ENCODE measurements around the gene SLIT3. TPM values are rescaled to one million over a fixed set of nuclear protein-coding genes. Genes with fewer than 3 reads are reported as not detected.

The SLIT3 gene
- total RNA-seq, 1 experiment from 2014 or later = 0.10 TPM

DNA sequence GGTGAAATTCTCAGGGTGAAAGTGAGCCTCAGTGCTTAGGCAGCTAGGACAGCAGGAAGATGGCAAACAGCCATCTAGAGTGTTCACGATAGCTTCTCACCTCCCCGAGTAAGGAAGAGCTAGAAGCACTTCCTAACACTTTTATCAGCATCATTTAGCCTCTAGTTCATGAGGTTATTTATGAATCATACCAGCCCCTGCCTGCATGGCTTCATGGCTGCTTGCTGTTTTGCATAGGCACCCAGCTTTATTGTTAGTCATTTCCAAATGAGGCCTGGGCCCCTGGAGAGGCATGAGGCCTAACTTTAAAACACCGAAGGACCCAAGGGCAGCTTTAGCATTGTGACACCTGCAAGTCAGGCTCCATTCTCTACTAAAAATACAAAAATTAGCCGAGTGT, 586.9 kb downstream of the SLIT3 start:
- Histone ChIP-seq H3K4me2 (ENCODE audit: low read length) (no peak overlapping the region), H4K20me1 (ENCODE audit: insufficient read depth) (no peaks in the 10 kb centered on the region), H3K9me3 (ENCODE audit: control insufficient read depth in 1 of 2, insufficient read depth in 1 of 2, low read depth in 1 of 2, low read length in 2 of 2) (no peaks in the 10 kb centered on the region), H3K9ac (ENCODE audit: low read length) (no peak overlapping the region), H3K4me3 (replicated peaks in 1 of 2; ENCODE audit: low read depth in 1 of 2, low read length in 2 of 2) (no peak overlapping the region), H3K4me1 (ENCODE audit: control insufficient read depth in 1 of 2, insufficient read depth in 2 of 2, low read length in 2 of 2) (peaks cover 6 to 21% of the 10 kb centered on the region in 2 experiments; a peak in 3 of 4 replicates), H2AFZ (ENCODE audit: low read depth, low read length, poor library complexity, severe bottlenecking) (no peak overlapping the region), H3K27me3 (ENCODE audit: insufficient read depth, low read length) (no peaks in the 10 kb centered on the region), H3K36me3 (ENCODE audit: control insufficient read depth in 1 of 2, insufficient read depth in 2 of 2, low read length in 2 of 2) (no peaks in the 10 kb centered on the region), H3K27ac (ENCODE audit: low read depth, low read length) (no peak overlapping the region), H3K79me2 (ENCODE audit: insufficient read depth, low read length) (no peaks in the 10 kb centered on the region), H3K9me2 (ENCODE audit: insufficient read depth) (no peaks in the 10 kb centered on the region)
- BruUV-seq (replicated peaks) = no TSS peak
- DNase-seq (ENCODE audit: low read depth, low spot score) (no peak), ATAC-seq (no peak)
- RAD21 ChIA-PET (ENCODE audit: low non-redundant PET in 1 of 2, low total read pairs in 2 of 2, uncharacterized antibody in 2 of 2, unreplicated experiment in 2 of 2) = interaction anchor here in 1 of 2 experiments (0.6 kb wide), 1 partner anchor 587 kb away, joined by 3 read pairs; the partner anchor contains the start of gene SLIT3
- POLR2A ChIA-PET = no interaction called here
- intact Hi-C loops (cut with micrococcal nuclease) = no loop called here
- CTCF ChIA-PET = no interaction called here
- no peak for TF ChIP-seq EZH2 (IDR thresholded peaks at IDR 0.05)
- no peak for TF ChIP-seq EGR1 (IDR thresholded peaks at IDR 0.05; ENCODE audit: low read depth)
- no peak for TF ChIP-seq SRF (IDR thresholded peaks at IDR 0.05; ENCODE audit: low read depth)
- no peak for TF ChIP-seq SIN3A (IDR thresholded peaks at IDR 0.05; ENCODE audit: low read depth)
- TF ChIP-seq POLR2A (IDR thresholded peaks at IDR 0.05; ENCODE audit: borderline replicate concordance, extremely low read depth, insufficient read depth, insufficient read length) = no peak
- TF ChIP-seq, protein P1, sequence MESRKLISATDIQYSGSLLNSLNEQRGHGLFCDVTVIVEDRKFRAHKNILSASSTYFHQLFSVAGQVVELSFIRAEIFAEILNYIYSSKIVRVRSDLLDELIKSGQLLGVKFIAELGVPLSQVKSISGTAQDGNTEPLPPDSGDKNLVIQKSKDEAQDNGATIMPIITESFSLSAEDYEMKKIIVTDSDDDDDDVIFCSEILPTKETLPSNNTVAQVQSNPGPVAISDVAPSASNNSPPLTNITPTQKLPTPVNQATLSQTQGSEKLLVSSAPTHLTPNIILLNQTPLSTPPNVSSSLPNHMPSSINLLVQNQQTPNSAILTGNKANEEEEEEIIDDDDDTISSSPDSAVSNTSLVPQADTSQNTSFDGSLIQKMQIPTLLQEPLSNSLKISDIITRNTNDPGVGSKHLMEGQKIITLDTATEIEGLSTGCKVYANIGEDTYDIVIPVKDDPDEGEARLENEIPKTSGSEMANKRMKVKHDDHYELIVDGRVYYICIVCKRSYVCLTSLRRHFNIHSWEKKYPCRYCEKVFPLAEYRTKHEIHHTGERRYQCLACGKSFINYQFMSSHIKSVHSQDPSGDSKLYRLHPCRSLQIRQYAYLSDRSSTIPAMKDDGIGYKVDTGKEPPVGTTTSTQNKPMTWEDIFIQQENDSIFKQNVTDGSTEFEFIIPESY (IDR thresholded peaks at IDR 0.05; ENCODE audit: extremely low read depth, insufficient replicate concordance, low read length) = no peak
- TF ChIP-seq ZNF274 (IDR thresholded peaks at IDR 0.05; ENCODE audit: low read depth, low read length) = no peak

- Histone ChIP-seq H3K79me2 (ENCODE audit: insufficient read depth, low read length) (no peaks in the 10 kb centered on the region), H3K9ac (ENCODE audit: low read length) (no peak overlapping the region), H3K4me2 (ENCODE audit: low read length) (peak overlapping the region; percentile 80), H3K4me1 (ENCODE audit: control insufficient read depth in 1 of 2, insufficient read depth in 2 of 2, low read length in 2 of 2) (peaks cover 6 to 21% of the 10 kb centered on the region in 2 experiments; a peak in 3 of 4 replicates), H3K27me3 (ENCODE audit: insufficient read depth, low read length) (no peaks in the 10 kb centered on the region), H3K4me3 (replicated peaks in 1 of 2; ENCODE audit: low read depth in 1 of 2, low read length in 2 of 2) (peak overlapping the region in 1 of 2 experiments; percentile 33; a peak in 2 of 4 replicates), H3K9me2 (ENCODE audit: insufficient read depth) (no peaks in the 10 kb centered on the region), H3K27ac (ENCODE audit: low read depth, low read length) (no peak overlapping the region), H3K9me3 (ENCODE audit: control insufficient read depth in 1 of 2, insufficient read depth in 1 of 2, low read depth in 1 of 2, low read length in 2 of 2) (no peaks in the 10 kb centered on the region), H3K36me3 (ENCODE audit: control insufficient read depth in 1 of 2, insufficient read depth in 2 of 2, low read length in 2 of 2) (no peaks in the 10 kb centered on the region), H4K20me1 (ENCODE audit: insufficient read depth) (no peaks in the 10 kb centered on the region), H2AFZ (ENCODE audit: low read depth, low read length, poor library complexity, severe bottlenecking) (peak overlapping the region; percentile 68)
- no TSS peak for BruUV-seq (replicated peaks)
- intact Hi-C loops (cut with micrococcal nuclease) = no loop called here
- ATAC-seq (0 out of 2 replicates have a peak, but pooled peaks have one; percentile 6), DNase-seq (ENCODE audit: low read depth, low spot score) (no peak)
- ChIA-PET POLR2A (no interaction called here), CTCF (no interaction called here), RAD21 (ENCODE audit: low non-redundant PET in 1 of 2, low total read pairs in 2 of 2, uncharacterized antibody in 2 of 2, unreplicated experiment in 2 of 2) (no interaction called here)
- TF ChIP-seq YY1 (IDR thresholded peaks at IDR 0.05; ENCODE audit: extremely low read depth, insufficient replicate concordance, low read depth, low read length) (no peak), FOSL1 (IDR thresholded peaks at IDR 0.05; ENCODE audit: low read depth) (no peak), ZNF274 (IDR thresholded peaks at IDR 0.05; ENCODE audit: low read depth, low read length) (no peak), JUND (IDR thresholded peaks at IDR 0.05) (no peak), ZFX (IDR thresholded peaks at IDR 0.05) (no peak), MAX (IDR thresholded peaks at IDR 0.05) (no peak), POLR2A (IDR thresholded peaks at IDR 0.05; ENCODE audit: borderline replicate concordance, extremely low read depth, insufficient read depth, insufficient read length) (no peak), ATF3 (IDR thresholded peaks at IDR 0.05) (no peak)
Observed at GRCh38 chr5:168713051-168713450, 587.9 kb downstream of the SLIT3 start.

Measured in HCT116 (cell line).